Astrocyte of the cerebellum (primary cell): Measurements from ENCODE around the gene MROH2A.

ENCODE experiments used
- DNase-seq: peaks from one replicate; pipeline ENCODE4 v3.0.0-alpha.2; 2011; ENCODE audit warnings: low read depth
- H3K4me3 ChIP-seq: 2 replicates; pipeline ENCODE4 v1.5.1; 2011; ENCODE audit warnings: mild to moderate bottlenecking, low read depth, low read length, moderate library complexity
- CTCF ChIP-seq: IDR thresholded peaks from 2 replicates; pipeline ENCODE4 v1.5.1; 2012; ENCODE audit warnings: low read length, low read depth, moderate library complexity, mild to moderate bottlenecking; ENCODE audit errors: missing control alignments
- in situ Hi-C: cut with HindIII; loops from 2 replicates; pipeline ENCODE4 v1.10.0; 2017; ENCODE audit warnings: low sequenced_read_pairs

MROH2A gene

GRCh38 chr2:233829193-233830110 lies 51.3 kb downstream of the MROH2A start:
- DNase-seq = no peak
- H3K4me3 ChIP-seq = no peak overlapping the region
- TF ChIP-seq CTCF = no peak
- in situ Hi-C loops = no loop called here

- no peak overlapping the region for H3K4me3 ChIP-seq
- no peak for TF ChIP-seq CTCF
- DNase-seq = no peak
- in situ Hi-C loops = no loop called here
These were observed 52.1 kb downstream of the MROH2A start for GRCh38 chr2:233830111-233830802.

GRCh38 chr2:233831011-233831721 lies 53.0 kb downstream of the MROH2A start:
- TF ChIP-seq CTCF = no peak
- H3K4me3 ChIP-seq = no peak overlapping the region
- DNase-seq = no peak
- in situ Hi-C loops = no loop called here

- in situ Hi-C loops = no loop called here
These were observed 53.7 kb downstream of the MROH2A start for GRCh38 chr2:233831861-233832260.

GRCh38 chr2:233832414-233832813 lies 54.3 kb downstream of the MROH2A start:
- in situ Hi-C loops = no loop called here
- TF ChIP-seq CTCF = no peak
- DNase-seq = no peak
- H3K4me3 ChIP-seq = no peak overlapping the region

More at GRCh38 chr2:233831861-233832260, 53.7 kb downstream of the MROH2A start:
- H3K4me3 ChIP-seq = no peak overlapping the region
- TF ChIP-seq CTCF = no peak
- DNase-seq = no peak

- TF ChIP-seq CTCF = peak; percentile 49
- in situ Hi-C loops = no loop called here
- DNase-seq = peak; percentile 23
These were observed 54.8 kb downstream of the MROH2A start for GRCh38 chr2:233832869-233833311.

More at GRCh38 chr2:233832869-233833311, 54.8 kb downstream of the MROH2A start:
- H3K4me3 ChIP-seq = no peak overlapping the region
